Measurements from ENCODE around the gene TBL1X. TPM values are rescaled to one million over a fixed set of nuclear protein-coding genes. Genes with fewer than 3 reads are reported as not detected.
"Not testable (repeated sequence)": the region's sequence is repeated elsewhere in the genome, so short reads cannot be mapped to it uniquely, and the experiment has no call there.

TBL1X gene
- total RNA-seq, 1 donor from 2014 or later: 34.5 TPM

GRCh38 chrX:9532349-9532748 lies 67.5 kb downstream of the TBL1X start:
- Mint-ChIP-seq H3K27me3 (ENCODE audit: low read depth) (no peaks in the 10 kb centered on the region), H3K36me3 (no peaks in the 10 kb centered on the region), H3K4me3 (no peak overlapping the region), H3K27ac (no peak overlapping the region), H3K9me3 (peaks cover 3% of the 10 kb centered on the region), H3K4me1 (peaks cover 44% of the 10 kb centered on the region)
- TF ChIP-seq, protein P1, sequence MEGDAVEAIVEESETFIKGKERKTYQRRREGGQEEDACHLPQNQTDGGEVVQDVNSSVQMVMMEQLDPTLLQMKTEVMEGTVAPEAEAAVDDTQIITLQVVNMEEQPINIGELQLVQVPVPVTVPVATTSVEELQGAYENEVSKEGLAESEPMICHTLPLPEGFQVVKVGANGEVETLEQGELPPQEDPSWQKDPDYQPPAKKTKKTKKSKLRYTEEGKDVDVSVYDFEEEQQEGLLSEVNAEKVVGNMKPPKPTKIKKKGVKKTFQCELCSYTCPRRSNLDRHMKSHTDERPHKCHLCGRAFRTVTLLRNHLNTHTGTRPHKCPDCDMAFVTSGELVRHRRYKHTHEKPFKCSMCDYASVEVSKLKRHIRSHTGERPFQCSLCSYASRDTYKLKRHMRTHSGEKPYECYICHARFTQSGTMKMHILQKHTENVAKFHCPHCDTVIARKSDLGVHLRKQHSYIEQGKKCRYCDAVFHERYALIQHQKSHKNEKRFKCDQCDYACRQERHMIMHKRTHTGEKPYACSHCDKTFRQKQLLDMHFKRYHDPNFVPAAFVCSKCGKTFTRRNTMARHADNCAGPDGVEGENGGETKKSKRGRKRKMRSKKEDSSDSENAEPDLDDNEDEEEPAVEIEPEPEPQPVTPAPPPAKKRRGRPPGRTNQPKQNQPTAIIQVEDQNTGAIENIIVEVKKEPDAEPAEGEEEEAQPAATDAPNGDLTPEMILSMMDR (IDR thresholded peaks at IDR 0.05; ENCODE audit: unreplicated experiment): no peak
- no peak for DNase-seq (ENCODE audit: low spot score in 2 of 2, unreplicated experiment in 2 of 2)

GRCh38 chrX:9533611-9534010 lies 68.8 kb downstream of the TBL1X start:
- H3K4me3 Mint-ChIP-seq: no peak overlapping the region
- H3K36me3 Mint-ChIP-seq: no peaks in the 10 kb centered on the region
- H3K9me3 Mint-ChIP-seq: peaks cover 5% of the 10 kb centered on the region
- peak overlapping the region; percentile 41 for H3K27ac Mint-ChIP-seq
- H3K27me3 Mint-ChIP-seq (ENCODE audit: low read depth): no peaks in the 10 kb centered on the region
- DNase-seq (ENCODE audit: low spot score in 2 of 2, unreplicated experiment in 2 of 2): no peak
- peaks cover 47% of the 10 kb centered on the region for H3K4me1 Mint-ChIP-seq
- TF ChIP-seq, protein P1 (IDR thresholded peaks at IDR 0.05; ENCODE audit: unreplicated experiment): no peak

GRCh38 chrX:9534686-9535085 lies 69.8 kb downstream of the TBL1X start:
- Mint-ChIP-seq H3K4me1 (peaks cover 51% of the 10 kb centered on the region), H3K4me3 (no peak overlapping the region), H3K36me3 (no peaks in the 10 kb centered on the region), H3K27ac (no peak overlapping the region), H3K9me3 (peaks cover 8% of the 10 kb centered on the region), H3K27me3 (ENCODE audit: low read depth) (no peaks in the 10 kb centered on the region)
- no peak for DNase-seq (ENCODE audit: low spot score in 2 of 2, unreplicated experiment in 2 of 2)
- TF ChIP-seq, protein P1 (IDR thresholded peaks at IDR 0.05; ENCODE audit: unreplicated experiment): no peak

- H3K4me3 Mint-ChIP-seq: no peak overlapping the region
- no peak for DNase-seq (ENCODE audit: low spot score in 2 of 2, unreplicated experiment in 2 of 2)
Observed at GRCh38 chrX:9535101-9535500, 70.2 kb downstream of the TBL1X start.

GRCh38 chrX:9536156-9536555 lies 71.3 kb downstream of the TBL1X start:
- not testable (repeated sequence) for H3K27ac Mint-ChIP-seq; H3K9me3 Mint-ChIP-seq; H3K36me3 Mint-ChIP-seq; H3K4me3 Mint-ChIP-seq; H3K27me3 Mint-ChIP-seq (ENCODE audit: low read depth); DNase-seq (ENCODE audit: low spot score in 2 of 2, unreplicated experiment in 2 of 2)
- peaks cover 43% of the 10 kb centered on the region for H3K4me1 Mint-ChIP-seq

More at GRCh38 chrX:9535101-9535500, 70.2 kb downstream of the TBL1X start:
- Mint-ChIP-seq H3K27ac (no peak overlapping the region), H3K4me1 (peaks cover 51% of the 10 kb centered on the region), H3K9me3 (peaks cover 10% of the 10 kb centered on the region), H3K36me3 (no peaks in the 10 kb centered on the region), H3K27me3 (ENCODE audit: low read depth) (no peaks in the 10 kb centered on the region)
- TF ChIP-seq, protein P1 (IDR thresholded peaks at IDR 0.05; ENCODE audit: unreplicated experiment): no peak

DNA sequence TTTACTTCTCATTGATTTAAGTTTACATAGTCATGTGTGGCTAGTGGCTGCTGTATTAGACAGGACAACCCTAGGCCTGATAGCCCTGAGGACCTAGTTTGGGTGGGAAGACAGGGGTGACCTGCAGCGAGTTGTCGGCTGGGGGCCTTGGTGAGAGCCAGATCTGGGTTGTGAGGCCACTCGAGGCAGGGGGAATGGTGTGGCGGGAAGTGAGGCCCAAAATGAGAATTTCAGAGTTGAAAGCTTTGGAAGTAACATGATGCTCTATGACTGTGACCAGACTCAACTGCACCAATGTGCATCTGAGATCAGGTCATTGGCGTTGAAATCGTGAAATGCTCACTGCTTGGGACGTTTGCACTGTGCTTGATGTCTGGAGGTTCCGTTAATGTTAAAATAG lies 72.9 kb downstream of the TBL1X start:
- no peak overlapping the region for H3K4me3 Mint-ChIP-seq
- peaks cover 44% of the 10 kb centered on the region for H3K4me1 Mint-ChIP-seq
- H3K9me3 Mint-ChIP-seq: peaks cover 18% of the 10 kb centered on the region
- no peak overlapping the region for H3K27ac Mint-ChIP-seq
- H3K36me3 Mint-ChIP-seq: no peaks in the 10 kb centered on the region
- TF ChIP-seq, protein P1 (IDR thresholded peaks at IDR 0.05; ENCODE audit: unreplicated experiment): no peak
- H3K27me3 Mint-ChIP-seq (ENCODE audit: low read depth): no peaks in the 10 kb centered on the region
- no peak for DNase-seq (ENCODE audit: low spot score in 2 of 2, unreplicated experiment in 2 of 2)
